AG04450 (cell line): Measurements from ENCODE around the gene FN3K. TPM values are rescaled to one million over a fixed set of nuclear protein-coding genes. Genes with fewer than 3 reads are reported as not detected.
"Not testable (repeated sequence)": the region's sequence is repeated elsewhere in the genome, so short reads cannot be mapped to it uniquely, and the experiment has no call there.

ENCODE experiments used
- CTCF ChIA-PET: fragments of 300-600, 350-600 bp; formaldehyde crosslinking; extraction: SDS; loops from one replicate; lab custom pipeline; 2022; ENCODE audit warnings: antibody characterized with exemption, inconsistent platforms; lab: Charles Lee
- POLR2A ChIA-PET: fragments of 350-600 bp; formaldehyde crosslinking; extraction: SDS; loops from one replicate; lab custom pipeline; 2021; ENCODE audit warnings: antibody characterized with exemption, inconsistent platforms; lab: Yijun Ruan, JAX
- DNase-seq: peaks from one replicate; pipeline ENCODE4 v3.0.0-alpha.2; 2011; ENCODE audit warnings: low read depth, low spot score
- H3K27ac ChIP-seq: one replicate; pipeline ENCODE4 v1.5.1; 2012; ENCODE audit warnings: low read depth, low read length, control low read depth
- H3K27me3 ChIP-seq: one replicate; pipeline ENCODE4 v1.6.0; 2012; ENCODE audit warnings: low read length; ENCODE audit not compliant: control insufficient read depth, insufficient read depth
- H3K4me3 ChIP-seq: 2 replicates; pipeline ENCODE4 v1.5.1; 2011; ENCODE audit warnings: mild to moderate bottlenecking, low read depth, low read length, control low read depth
- H3K9me3 ChIP-seq: 2 replicates; pipeline ENCODE4 v1.5.1; 2012; ENCODE audit warnings: low read length; ENCODE audit not compliant: control insufficient read depth, insufficient read depth
- CTCF ChIP-seq: IDR thresholded peaks from 2 replicates; pipeline ENCODE4 v1.5.1; 2011; ENCODE audit warnings: low read depth, low read length, control low read depth, inconsistent platforms
- polyA plus RNA-seq: library from polyadenylated mRNA; depleted of rRNA; stranded (reverse); fragments of >200 nt; gene quantifications from 2 replicates; pipeline ENCODE4 v1.2.3, GENCODE V29; 2011

FN3K gene
- polyA plus RNA-seq, 1 experiment = 1.6 TPM

DNA sequence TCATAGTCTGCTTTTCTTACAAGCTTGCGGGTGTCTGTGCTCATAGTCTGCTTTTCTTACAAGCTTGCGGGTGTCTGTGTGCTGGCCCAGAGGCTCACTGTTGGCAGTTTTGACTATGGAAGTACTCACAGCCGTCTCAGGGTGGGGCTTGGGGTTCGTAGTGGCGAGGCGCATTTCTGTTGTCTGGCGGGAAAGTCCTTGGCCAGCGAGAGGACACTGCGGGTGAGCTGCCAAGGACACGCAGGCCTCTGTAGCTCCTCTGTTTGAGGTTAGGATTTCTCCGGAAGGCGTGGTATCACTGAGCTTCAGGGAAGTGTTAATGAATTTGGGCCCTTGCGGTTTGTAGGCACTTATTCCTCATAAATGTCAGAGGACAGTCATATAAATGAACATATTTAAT is 30.0 kb downstream of the FN3K start:
- Histone ChIP-seq H3K9me3 (no peaks in the 10 kb centered on the region; the same call in 1 of the 2 replicates), H3K4me3 (no peak overlapping the region), H3K27me3 (no peaks in the 10 kb centered on the region), H3K27ac (no peak overlapping the region)
- ChIA-PET POLR2A (no interaction called here), CTCF (interaction anchor here (1.7 to 1.9 kb wide), 2 partner anchors 10 to 96 kb away, joined by 4 to 6 read pairs; no protein-coding TSS in a partner anchor)
- no peak for TF ChIP-seq CTCF
- no peak for DNase-seq

- Histone ChIP-seq H3K27ac (no peak overlapping the region), H3K9me3 (no peaks in the 10 kb centered on the region; the same call in 1 of the 2 replicates), H3K27me3 (no peaks in the 10 kb centered on the region), H3K4me3 (no peak overlapping the region)
- TF ChIP-seq CTCF = peak; percentile 62
- ChIA-PET POLR2A (no interaction called here), CTCF (interaction anchor here (1.3 to 2.2 kb wide), 4 partner anchors 8 to 98 kb away, joined by 4 to 10 read pairs (median 5); no protein-coding TSS in a partner anchor)
- DNase-seq = no peak
Observed at GRCh38 chr17:82767041-82767754, 31.8 kb downstream of the FN3K start.

DNA sequence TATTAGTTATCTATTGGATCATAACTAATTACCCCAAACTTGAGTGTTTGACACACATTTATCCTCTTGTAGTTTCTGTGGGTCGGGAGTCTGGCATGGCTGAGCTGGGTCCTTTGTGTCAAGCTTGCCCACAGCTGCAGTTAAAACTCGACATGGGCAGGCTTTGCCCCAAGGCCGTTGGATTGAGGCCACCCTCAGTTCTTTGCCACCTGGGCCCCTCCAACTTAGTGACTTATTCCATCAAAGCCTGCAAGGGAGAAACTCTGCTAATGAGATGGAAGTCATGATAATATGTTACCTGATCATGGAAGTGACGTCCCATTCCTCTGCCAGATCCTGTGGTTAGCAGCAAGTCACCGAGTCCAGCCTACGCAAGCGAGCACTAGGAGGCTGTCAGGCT is 33.6 kb downstream of the FN3K start:
- Histone ChIP-seq H3K4me3 (no peak overlapping the region), H3K27ac (no peak overlapping the region), H3K9me3 (no peaks in the 10 kb centered on the region; the same call in 1 of the 2 replicates), H3K27me3 (no peaks in the 10 kb centered on the region)
- TF ChIP-seq CTCF = no peak
- ChIA-PET CTCF (interaction anchor here (2.2 kb wide), 1 partner anchor 100 kb away, joined by 10 read pairs; no protein-coding TSS in a partner anchor), POLR2A (no interaction called here)
- no peak for DNase-seq

DNA sequence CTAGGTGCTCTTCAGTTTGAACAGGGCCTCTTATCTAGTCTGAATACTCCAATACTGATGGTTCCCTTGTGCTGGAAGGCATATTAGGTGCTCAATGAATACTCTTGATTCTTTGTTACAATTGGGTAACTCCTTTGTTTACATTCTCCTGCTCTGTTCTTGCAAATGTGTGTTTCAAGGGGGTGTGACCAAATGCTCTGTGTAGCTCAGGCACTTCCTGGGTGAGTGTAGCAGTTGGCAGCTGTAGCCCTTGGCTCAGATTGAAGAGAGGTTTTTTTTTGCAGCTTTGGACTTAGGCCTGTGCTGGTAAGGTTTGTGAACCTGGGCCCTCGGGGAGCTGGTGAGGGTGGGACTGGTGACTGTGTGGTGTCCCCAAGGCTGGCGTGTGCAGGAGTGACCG is 36.6 kb downstream of the FN3K start:
- ChIA-PET POLR2A (no interaction called here), CTCF (interaction anchor here (0.6 to 3.2 kb wide), 3 partner anchors 9 to 104 kb away, joined by 3 to 15 read pairs (median 8); no protein-coding TSS in a partner anchor)
- Histone ChIP-seq H3K4me3 (no peak overlapping the region), H3K27me3 (no peaks in the 10 kb centered on the region), H3K27ac (no peak overlapping the region), H3K9me3 (no peaks in the 10 kb centered on the region; the same call in 1 of the 2 replicates)
- DNase-seq = peak; percentile 36
- TF ChIP-seq CTCF = no peak

DNA sequence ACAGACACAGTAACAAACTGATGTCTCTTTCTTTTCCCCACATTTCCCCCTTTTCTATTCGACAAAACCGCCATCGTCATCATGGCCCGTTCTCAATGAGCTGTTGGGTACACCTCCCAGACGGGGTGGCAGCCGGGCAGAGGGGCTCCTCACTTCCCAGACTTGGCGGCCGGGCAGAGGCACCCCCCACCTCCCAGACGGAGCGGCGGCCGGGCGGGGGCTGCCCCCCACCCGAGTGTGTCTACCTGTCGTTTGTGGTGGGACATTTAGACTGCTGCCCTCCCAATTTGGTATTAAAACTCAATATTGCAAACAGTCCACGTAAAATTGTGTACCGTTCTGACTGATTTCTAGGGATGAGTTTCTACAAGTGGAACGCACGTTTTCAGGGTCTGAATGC is 39.0 kb downstream of the FN3K start:
- H3K9me3 ChIP-seq, H3K4me3 ChIP-seq, H3K27ac ChIP-seq, H3K27me3 ChIP-seq, DNase-seq, POLR2A ChIA-PET: not testable (repeated sequence)
- CTCF ChIA-PET = interaction anchor here (0.6 to 1.6 kb wide), 5 partner anchors 10 to 397 kb away, joined by 3 to 5 read pairs (median 3); no protein-coding TSS in a partner anchor
